Neural cell (in vitro differentiated cells): ENCODE measurements around the gene RAB40A.

ENCODE experiments used
- CTCF ChIP-seq: fragments of 450-650 bp; IDR thresholded peaks from 2 replicates; pipeline ENCODE4 v1.5.1; 2014; ENCODE audit warnings: antibody characterized with exemption, mild to moderate bottlenecking, moderate library complexity; ENCODE audit not compliant: poor library complexity, severe bottlenecking
- SMC3 ChIP-seq: fragments of 450-650 bp; conservative IDR thresholded peaks from 2 replicates; pipeline ENCODE4 v1.6.1; 2014; ENCODE audit warnings: antibody characterized with exemption, mild to moderate bottlenecking, moderate library complexity; ENCODE audit not compliant: poor library complexity
- TF ChIP-seq, protein P1 (sequence below): IDR thresholded peaks from 2 replicates; pipeline ENCODE4 v1.6.1; 2012; ENCODE audit warnings: borderline replicate concordance

DNA sequence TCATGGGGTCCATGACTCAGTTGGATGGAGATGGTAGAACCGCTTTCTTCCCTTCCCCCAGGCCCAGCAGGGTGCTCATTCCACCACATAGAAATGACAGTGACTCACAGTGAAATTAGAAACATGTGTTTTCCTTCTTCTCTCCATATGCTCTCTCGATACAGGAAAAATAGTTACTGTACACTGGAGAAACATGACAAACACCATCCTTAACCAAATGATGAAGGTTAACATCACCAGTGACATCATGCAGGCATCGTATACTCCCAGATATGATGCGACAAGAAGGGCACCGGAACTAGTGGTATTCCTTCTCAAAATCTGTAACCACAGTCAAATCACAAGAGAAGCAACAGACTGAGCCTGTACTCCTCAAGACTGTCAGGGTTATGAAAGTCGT lies 11.7 kb upstream of the RAB40A start:
- TF ChIP-seq CTCF (no peak), SMC3 (no peak)
- TF ChIP-seq, protein P1, sequence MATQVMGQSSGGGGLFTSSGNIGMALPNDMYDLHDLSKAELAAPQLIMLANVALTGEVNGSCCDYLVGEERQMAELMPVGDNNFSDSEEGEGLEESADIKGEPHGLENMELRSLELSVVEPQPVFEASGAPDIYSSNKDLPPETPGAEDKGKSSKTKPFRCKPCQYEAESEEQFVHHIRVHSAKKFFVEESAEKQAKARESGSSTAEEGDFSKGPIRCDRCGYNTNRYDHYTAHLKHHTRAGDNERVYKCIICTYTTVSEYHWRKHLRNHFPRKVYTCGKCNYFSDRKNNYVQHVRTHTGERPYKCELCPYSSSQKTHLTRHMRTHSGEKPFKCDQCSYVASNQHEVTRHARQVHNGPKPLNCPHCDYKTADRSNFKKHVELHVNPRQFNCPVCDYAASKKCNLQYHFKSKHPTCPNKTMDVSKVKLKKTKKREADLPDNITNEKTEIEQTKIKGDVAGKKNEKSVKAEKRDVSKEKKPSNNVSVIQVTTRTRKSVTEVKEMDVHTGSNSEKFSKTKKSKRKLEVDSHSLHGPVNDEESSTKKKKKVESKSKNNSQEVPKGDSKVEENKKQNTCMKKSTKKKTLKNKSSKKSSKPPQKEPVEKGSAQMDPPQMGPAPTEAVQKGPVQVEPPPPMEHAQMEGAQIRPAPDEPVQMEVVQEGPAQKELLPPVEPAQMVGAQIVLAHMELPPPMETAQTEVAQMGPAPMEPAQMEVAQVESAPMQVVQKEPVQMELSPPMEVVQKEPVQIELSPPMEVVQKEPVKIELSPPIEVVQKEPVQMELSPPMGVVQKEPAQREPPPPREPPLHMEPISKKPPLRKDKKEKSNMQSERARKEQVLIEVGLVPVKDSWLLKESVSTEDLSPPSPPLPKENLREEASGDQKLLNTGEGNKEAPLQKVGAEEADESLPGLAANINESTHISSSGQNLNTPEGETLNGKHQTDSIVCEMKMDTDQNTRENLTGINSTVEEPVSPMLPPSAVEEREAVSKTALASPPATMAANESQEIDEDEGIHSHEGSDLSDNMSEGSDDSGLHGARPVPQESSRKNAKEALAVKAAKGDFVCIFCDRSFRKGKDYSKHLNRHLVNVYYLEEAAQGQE: no peak
